Eye (tissue), 1 donor: ENCODE results near the gene JOSD2.

Experiments
- DNase-seq: peaks from one replicate; pipeline ENCODE4 v3.0.0-alpha.2; 2015

JOSD2 gene

DNA sequence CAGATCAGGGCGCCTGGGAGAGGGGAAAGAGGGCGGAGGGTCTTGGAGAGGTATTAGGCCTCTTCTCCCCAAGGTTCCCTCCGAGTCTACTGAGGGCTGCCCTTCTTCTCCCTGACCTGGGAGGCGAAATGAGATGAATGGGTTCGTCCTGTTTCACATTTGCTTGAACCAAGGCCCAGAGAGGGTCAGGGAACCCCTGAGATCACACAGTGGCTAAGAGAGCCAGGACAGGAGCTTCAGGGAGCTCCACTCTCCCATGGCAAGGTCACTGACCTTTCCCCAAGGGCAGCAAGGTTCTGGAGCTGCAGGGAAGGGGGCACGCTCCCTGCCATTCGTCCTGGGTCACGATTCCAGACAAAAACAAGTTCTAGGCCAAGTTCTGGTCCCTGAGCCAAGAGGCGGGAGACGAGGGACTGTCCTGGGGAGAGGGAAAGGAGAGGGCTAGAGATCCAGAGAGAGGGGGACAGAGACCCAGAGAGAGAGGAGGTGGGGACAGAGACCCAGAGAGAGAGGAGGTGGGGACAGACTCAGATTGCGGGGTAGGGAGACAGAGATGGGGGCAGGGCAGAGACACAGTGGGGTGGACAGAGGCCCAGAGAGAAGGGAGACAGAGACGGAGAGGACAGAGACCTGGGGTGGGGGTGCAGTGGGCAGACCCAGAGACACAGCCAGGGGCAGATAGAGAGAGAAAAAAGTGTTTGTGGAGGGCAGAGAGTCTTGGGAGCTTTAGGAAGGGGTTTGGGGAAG is 2.2 kb upstream of the JOSD2 start:
- no peak for DNase-seq

DNA sequence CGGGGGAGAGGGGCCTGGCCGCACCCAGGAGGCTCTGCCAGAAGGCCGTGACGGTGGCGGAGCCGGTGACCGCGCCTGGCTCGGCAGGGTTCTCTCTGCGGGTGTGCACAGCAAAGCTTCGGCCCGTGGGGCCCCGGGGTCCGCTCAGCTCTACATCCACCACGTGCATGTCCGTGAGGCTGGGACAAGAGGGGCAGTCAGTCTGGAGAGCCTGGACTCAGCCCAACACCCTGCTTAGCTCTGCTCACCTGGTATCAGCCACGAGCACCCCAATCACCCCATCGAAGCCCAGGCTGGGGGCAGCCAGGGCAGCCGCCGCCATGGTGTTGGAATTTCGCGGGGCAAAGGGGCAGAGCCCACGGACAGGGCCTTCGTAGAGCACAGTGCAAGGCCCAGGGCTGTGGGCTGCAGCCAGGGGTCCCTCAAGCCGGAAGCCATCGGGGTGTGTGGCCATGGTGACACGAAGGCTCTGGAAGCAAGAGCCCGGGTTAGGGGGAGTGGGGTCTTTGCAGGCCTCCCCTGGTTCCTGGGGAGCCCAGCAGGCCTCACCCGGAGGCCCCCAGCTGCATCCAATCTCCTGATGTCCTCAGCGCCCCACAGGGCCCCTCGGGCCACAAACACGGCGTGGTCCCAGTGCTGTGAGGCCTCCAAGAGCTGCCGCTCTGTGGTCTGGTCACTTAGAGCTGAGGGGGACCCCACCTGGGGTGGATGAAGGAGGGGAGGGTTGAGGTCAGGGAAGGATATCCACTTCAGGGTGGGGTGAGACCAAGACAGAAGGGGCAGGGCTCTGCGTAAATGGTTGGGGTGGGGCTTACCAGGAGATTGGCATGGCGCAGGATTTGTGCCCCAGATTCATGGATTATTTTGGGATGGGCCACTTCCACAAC is 1.4 kb upstream of the JOSD2 start:
- no peak for DNase-seq

DNA sequence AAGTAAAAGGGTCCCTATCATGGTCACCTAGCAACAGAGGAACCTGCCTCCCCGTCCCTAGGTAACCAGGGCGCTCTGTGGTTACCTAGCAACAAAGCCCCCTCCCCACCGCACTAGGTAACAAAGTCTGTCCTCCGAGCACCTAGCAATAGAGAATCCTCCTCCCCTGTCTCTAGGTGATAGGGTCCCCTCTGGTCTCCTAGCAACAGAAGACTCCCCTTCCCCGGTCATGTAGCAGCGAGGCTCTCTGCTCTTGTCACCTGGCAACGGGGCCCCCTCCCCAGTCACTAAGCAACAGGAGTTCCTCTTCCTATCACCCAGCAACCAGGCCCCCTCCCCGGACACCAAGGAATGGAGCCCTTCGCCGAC is 307 bp downstream of the JOSD2 start:
- peak; percentile 97 for DNase-seq

DNA sequence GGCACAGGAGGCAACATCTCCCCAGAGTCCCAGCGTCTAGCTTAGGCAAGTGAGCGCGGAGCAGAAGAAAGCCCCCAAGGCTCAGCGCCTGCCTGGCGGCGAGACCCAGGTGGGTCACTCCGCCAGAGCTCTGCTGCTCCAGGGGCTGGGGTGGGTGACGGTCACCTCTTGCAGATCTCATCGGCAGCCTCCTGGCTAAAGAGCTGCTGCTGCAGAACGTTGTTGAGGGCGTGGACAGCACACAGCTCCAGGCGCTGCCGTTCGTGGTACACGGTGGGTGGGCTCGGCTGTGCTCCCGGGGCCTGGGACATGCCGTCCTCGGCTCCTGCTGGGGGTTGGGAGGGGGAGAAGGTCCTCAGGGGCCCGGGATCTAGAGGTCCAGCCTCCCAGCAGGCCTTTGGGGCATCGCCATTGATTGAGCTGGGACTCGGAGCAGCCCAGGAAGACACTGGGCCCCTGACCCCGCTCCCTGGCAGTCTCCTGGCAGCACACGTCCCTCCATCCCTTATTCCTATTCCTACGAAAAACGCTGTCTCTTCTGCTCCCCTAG is 795 bp downstream of the JOSD2 start:
- peak; percentile 71 for DNase-seq

DNA sequence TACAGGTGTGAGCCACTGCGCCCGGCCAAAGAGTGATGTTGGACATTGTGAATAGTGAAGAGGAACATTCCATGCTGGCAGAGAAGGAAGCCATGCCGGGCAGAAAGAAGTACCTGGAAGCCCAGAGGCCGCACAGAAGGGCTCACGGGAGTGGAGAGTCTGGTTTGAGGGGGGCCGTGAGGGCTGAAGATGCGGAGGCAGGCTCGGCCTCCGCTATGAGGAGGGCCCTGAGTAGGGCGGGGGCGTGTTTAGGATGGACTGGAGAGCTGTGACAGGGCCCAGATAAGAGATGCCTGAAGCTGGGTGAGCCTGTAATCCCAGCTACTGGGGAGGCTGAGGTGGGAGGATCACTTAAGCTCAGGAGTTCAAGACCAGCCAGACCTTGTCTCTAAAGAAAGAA is 1.6 kb downstream of the JOSD2 start:
- DNase-seq = no peak

DNA sequence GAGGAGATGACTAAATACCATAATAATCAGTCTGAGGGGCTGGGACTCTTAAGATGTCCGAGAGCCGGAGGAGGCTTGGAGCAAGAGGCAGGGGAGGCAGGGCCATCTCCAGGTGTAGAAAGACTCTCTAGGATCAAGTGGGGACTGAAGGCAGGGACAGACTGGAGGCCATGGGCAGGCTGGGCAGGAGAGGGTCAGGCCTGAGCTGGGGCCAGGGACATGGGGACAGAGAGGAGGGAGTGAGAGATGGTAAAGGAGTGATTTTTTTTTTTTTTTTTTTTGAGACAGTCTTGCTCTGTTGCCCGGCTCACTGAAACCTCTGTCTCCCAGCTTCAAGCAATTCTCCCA is 2.2 kb downstream of the JOSD2 start:
- DNase-seq = no peak

DNA sequence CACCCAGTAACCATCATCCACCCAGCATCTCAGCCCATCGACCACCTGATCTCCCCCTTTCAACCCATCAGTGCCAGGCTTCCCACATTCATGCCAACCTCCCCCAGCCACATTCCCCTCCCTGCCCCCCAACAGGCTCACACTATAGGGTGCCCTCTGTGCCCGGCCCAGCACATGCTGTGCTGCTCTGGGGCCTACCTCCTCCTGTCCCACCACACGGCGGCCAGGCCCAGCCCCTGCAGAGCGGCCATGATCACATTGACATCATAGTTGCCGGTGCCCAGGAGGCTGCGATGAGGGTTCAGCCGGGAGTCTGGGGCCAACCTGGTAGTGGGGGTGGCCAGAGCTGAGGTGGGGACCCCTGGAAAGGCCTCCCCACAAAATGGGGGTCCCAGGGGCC is 3.6 kb downstream of the JOSD2 start:
- no peak for DNase-seq

DNA sequence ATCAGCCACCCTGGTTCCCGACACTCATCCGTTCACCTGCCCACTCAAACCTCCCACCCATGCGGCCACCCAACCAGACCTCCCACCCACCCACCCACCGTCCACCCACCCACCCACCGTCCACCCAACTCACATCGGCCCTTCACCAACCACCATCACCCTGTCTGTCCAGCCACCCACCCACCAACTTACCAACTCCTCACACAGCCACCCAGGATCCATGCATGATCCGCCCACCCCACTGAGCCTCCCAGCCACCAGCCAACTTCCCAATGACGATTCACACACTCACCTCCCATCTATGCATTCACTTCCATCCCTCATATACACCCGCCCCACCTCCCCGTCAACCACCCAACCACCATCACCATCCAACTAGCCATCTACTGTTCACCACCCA is 4.3 kb downstream of the JOSD2 start:
- no peak for DNase-seq

DNA sequence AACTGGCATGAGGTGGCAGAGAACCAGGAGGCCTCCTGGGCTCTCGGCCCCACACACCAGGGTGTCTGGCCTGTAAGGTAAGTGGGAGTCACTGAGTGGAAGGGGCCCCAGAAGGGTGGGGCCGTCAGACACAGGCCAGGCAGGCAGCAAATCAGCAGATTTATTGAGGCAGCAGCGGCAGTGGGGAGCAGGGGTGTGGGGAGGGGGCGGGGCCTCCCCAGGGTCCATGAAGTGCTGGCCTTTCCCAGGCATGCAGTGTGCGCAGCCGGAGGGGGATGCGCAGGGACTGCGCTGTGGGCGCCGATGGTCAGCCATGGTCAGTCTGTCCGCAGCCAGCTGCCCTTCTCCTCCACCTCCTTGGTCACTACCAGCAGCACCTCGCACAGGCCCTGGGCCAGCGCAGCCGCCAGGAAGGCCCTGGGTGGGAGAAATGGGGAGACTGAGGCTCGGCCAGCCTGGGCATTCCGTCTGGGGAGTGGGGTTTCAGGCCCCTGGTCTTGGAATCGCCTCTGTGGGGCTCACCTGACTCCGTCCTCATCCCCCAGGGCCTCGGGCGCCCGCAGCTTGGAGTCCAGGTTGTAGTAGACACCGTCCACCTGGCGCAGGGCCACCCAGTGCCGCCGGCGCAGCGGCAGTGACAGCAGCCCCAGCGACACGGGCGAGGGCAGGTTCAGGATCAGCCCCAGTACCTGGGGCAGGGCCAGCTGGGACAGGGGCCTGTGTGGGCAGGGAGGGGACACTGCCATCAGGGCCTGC is 5.0 kb downstream of the JOSD2 start:
- DNase-seq = no peak

DNA sequence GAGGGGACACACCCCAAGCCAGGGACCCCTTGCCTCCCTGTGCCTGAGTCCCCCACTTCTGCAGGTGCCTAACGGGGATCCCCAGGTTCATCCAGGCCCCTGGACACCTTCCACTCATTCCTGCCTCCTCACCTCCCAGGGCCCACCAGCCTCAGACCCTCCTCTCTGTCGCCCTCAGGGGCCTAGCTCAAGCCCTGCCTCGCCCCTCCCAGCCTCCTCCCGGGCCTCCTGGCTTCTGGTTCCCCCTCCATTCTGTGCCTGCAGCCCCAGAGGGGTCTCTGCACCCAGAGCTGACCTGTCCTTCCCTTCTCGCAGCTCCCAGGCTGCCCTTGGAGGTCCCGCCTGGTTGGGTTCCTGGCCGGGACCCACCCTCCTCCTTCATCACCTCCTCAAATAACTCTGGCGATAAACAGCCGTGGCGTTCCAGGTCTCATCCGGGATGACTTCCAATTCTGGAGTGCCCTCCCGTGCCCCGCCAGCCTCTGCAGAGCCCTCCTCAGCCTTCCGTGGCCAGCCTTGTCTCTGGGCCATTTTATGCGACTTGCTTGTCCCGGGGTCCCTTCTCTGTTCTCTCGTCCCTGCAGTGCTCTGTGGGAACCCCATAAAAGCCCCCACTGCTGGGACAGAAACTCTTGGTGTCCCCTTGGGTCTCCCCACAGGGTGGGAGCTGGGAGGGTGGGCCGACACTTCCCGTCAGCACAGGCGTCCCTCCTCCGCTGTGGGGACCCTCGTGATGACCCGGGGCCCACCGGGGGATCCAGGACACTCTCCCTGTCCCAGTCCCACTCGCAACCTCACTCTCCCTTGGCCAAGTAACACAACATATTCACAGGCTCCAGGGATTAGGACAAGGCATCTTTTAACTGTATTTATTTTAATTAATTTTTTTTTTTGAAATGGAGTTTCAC is 9.2 kb downstream of the JOSD2 start:
- no peak for DNase-seq

DNA sequence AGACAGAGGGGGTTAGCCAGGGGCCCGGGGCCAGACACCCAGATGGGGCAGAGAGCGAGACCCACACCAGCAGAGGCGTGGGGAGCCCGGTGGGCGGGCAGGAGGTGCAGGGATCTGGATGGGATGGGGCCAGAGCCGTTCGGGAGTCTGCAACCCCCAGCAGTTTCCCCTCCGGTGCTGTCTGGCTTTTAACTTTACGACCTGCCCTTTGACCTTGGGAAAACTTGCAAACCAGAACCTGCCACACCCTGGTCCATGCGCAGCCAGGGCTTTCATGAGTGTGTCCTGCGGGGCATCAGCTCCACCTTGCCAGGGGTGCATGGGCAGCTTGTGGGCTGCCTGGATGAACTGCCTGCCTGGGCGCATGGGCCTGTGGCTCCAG is 9.8 kb downstream of the JOSD2 start:
- DNase-seq = no peak

DNA sequence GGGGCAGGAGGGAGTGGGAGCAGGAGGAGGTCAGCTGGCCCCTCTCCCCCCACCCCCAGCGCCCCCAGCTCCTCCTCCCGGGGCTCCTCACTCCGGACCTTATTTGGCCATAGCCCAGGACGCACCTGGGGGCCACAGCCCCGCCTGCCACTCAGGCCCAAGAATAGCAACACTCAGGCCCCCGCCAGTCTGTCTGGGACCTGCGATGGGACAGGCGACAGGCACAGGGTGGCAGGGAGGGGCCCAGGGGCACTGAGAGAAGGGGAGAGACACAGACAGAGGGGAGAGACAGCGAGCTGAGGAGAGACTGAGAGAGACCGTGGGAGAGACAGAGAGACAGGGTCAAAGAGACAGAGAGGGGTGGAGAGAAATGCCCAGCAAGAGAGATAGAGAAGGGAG is 10.2 kb downstream of the JOSD2 start:
- DNase-seq = no peak

DNA sequence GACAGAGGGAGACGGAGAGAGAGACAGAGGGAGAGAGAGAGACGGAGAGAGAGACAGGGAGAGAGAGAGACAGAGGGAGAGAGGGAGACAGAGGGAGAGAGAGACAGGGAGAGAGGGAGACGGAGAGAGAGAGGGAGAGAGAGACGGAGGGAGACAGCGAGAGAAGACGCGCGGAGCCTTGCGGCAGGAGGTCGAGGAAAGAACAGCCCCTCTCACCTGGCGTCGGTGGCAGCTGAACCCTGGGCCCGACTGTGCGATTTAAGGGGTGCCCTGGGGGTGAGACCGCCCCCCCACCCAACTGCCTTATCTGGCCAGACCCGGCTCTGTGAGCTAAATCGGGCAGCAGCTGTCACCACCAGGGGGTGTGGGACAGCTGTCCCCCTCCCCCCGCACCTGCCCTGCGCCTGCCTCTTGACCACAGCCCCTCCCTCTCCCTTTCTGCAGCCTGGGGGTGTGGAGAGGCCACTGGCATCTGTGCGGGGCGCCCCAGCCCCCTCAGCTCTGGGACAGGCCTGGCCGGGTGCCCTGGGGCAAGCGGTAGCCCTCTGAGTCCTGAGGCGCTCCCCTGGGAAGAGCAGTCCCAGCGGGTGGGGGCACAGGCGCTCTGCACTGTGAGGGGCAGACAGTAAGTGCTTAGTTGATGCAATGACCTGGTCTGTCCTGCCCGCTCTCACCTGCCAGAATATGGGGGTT is 10.8 kb downstream of the JOSD2 start:
- DNase-seq = peak; percentile 67

DNA sequence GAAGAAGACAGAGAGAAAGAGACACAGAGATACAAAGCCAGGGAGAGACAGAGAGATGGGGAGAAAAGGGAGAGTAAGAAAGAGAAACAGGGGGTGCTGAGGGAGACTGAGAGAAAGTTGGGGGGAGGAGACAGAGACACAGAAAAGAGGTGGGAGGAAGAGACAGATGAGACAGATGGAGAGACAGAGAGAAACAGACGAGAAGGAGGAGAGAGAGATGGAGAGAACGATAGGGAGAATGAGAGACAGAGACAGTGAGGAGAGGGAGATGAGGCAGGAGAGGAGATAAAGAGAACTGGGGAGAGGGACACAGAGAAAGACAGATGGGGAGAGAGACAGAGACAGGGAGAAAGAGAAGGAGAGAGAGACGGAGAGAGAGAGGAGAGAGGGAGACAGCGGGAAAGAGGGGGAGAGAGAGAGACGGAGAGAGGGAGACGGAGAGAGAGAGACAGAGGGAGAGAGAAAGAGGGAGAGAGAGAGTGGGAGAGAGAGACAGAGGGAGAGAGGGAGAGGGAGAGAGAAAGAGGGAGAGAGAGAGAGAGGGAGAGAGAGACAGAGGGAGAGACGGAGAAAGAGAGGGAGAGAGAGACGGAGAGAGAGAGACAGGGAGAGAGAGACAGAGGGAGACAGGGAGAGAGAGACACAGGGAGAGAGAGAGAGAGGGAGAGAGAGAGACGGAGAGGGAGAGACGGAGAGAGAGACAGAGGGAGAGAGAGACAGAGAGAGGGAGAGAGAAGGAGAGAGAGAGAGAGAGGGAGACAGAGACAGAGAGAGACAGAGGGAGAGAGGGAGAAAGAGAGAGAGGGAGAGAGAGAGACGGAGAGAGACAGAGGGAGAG is 12.6 kb downstream of the JOSD2 start:
- DNase-seq = no peak

DNA sequence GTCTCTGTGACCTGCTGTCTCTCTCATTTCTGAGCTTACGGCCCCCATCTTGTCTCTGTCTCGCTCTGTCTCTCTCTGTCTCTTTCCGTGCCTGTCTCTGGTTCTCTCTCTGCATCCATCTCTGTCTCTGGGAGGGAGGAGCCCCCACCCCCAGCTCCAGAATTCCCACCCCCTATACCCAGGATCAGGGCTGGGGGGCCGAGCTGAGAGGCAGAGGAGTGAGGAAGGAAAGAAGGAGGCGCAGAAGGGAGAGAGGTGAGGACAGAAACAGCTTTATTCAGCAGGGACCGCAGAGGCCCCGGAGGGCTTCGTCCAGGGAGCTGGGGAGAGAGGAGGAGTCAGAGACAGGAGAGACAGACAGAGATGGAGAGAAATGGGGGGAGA is 14.0 kb downstream of the JOSD2 start:
- DNase-seq = no peak

DNA sequence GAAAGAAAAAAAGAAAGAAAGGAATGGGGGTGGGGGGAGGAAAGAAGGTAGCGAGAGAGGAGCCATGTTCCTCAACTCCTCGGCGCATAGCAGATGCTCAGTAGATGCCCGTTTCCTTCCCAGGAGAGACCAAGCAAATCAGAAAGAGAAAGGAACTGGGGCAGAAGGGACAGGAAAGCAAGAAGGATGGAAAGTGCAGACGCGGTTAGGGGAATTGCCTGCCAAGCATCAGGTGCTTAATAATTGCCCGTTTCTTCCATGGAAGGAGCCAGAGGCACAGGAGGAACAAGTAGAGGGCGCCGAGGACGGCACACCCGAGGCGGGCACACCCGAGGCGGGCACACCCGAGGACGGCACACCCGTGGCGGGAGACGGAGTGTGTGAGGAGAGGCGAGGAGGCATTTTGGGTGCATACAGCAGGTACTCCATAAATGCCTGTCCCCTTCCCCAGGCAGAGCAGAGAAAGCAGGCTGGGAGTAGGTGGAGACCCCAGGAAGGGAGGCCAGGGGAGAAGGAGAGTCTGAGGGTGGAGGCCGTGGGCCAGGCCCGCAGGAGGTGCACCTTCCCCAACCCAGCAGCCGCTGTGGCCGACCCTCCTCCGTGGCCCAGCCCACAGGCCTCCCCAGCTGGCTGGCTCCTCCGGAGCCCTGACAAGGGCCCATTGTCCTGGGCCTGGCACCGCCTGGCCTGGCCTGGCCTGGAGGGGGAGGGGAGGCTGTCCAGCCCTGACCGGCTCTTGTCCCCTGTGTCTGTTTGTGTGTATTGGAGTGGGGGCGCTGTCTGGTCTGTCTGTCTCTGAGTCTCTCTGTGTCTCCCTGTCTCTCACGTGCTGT is 14.6 kb downstream of the JOSD2 start:
- DNase-seq = peak; percentile 81

DNA sequence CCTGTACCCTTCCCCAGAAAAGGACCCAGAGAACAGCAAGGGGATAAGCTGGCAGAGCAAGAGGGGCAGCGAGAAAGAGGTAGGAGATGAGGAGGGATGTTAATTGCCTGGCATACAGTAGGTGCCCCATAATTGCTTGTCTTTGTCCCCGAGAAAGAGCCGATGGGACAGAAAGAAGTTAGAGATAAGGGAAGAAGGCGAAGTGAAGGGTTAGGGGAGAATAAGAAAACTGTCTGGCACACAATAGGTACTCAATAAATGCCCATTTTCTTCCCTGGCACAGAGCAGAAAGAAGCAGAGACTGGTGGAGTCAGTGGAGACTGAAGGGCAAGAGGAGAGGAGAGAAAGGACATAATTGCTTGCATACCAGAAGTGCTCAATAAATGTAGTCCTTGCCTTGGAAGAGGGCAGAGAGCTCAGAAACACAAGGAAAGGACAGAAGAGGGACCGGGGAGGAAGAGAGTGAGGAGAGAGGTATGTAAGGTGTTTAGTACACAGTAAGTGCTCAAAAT is 15.9 kb downstream of the JOSD2 start:
- DNase-seq = no peak

DNA sequence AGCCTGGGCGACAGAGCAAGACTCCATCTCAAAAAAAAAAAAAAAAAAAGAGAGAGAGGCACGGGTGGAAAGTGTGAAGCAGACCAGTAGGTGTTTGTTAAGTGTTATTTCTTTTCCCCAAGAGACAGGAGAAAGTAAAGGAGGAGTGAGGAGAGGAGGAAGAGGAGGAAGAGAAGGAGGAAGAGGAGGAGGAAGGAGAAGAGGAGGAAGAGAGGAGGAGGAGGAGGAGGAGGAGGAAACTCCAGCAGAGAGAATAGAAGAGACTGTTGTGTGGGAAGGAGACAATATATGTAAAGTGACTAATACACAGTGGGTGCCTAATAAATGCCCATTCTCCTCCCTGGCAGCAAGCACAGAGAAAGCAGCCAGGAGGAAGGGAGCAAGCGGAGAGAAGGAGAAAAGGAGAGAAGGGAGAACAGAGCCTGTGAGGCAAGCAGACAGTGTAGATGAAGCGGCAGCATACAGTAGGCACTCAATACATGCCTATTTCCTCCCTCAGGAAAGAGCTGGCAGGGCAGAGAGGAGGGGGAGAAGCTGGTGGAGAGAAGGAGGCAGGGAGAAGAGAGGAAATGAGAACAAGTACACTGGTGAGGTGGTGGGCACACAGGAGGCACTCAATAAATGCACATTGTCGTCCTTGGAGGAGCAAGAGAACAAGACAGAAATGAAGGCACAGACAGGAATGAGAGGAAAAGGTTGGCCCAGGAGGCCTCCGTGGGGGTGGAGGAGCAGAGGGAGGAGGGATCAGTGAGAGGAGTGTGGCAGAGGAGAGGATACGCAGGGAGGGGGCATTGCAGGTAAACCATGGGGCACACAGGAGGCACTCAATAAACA is 16.6 kb downstream of the JOSD2 start:
- no peak for DNase-seq

DNA sequence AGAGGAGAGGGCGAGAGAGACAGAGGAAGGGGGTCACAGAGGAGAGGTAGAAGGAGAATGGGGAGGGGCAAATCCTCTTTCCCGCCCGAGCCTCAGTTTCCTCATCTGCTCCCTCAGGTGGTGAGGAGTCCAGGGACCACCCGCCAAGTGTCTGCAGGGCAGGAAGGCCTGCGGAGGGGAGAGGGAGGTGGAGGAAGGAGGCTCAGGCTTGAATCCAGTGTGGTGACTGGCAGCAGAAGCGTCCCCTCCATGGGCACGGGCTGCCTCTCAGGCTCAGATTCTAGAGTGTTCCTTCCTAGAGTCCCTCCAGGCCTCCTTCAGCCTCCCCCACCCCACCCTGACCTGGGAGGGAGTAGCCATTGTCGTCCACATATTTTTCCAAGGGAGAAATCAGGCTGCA is 17.8 kb downstream of the JOSD2 start:
- DNase-seq = no peak
